Measurements from ENCODE around the gene MT1HL1.

GRCh38 chr1:237000191-237000590, 4.0 kb downstream of the MT1HL1 start:
- TF ChIP-seq CTCF (IDR thresholded peaks at IDR 0.05): no peak
- TF ChIP-seq POLR2A (IDR thresholded peaks at IDR 0.05): no peak

Measured in lower leg skin (tissue), 3 donors.